Lower leg skin (tissue), 4 donors: Measurements from ENCODE around the gene PPP2R2B. TPM values are rescaled to one million over a fixed set of nuclear protein-coding genes. Genes with fewer than 3 reads are reported as not detected.

ENCODE experiments used
- DNase-seq, 2 donors: peaks; one replicate each; pipeline ENCODE4 v3.0.0-alpha.2; 2019; ENCODE audit warnings: low spot score in 2 of 2
- H3K4me3 ChIP-seq: fragments of 200-600 bp; sonication (generic); 2 replicates; pipeline ENCODE4 v1.5.1; 2017; ENCODE audit warnings: mild to moderate bottlenecking, low read depth; ENCODE audit not compliant: poor library complexity, severe bottlenecking
- CTCF ChIP-seq, 3 donors: fragments of 450-650 bp; IDR thresholded peaks; one replicate each; pipeline ENCODE4 v1.5.1; 2016; ENCODE audit warnings: antibody characterized with exemption in 3 of 3, mild to moderate bottlenecking in 3 of 3, moderate library complexity in 2 of 3
- POLR2A ChIP-seq, 2 donors: fragments of 450-650 bp; IDR thresholded peaks; one replicate each; pipeline ENCODE4 v1.6.1; 2016 to 2017; ENCODE audit warnings: antibody characterized with exemption in 2 of 2, mild to moderate bottlenecking in 1 of 2, moderate library complexity in 1 of 2
- WGBS, 2 donors: methylation state at CpG; one replicate each; pipeline ENCODE4 v1.1.5; 2018; 5-methylcytosine and 5-hydroxymethylcytosine counted together
- intact Hi-C: fragments of 100-400 bp; cut with DNase I; formaldehyde crosslinking; loops from one replicate; pipeline ENCODE4 v1.15.0; 2023; ENCODE audit warnings: low total_unique reads
- total RNA-seq, 4 donors: library from RNA; depleted of rRNA; stranded (reverse); fragments of >200 nt; gene quantifications; one replicate each; pipeline ENCODE4 v1.1.0, GENCODE V29; 2016

Gene PPP2R2B
- total RNA-seq, 4 donors from 2014 or later, result 3.7 to 8.4 (median 4.5) TPM

- intact Hi-C loops, result no loop called here
- H3K4me3 ChIP-seq, result no peak overlapping the region
- TF ChIP-seq CTCF (IDR thresholded peaks at IDR 0.05) (no peak), POLR2A (IDR thresholded peaks at IDR 0.05) (no peak)
- WGBS, 2 donors, result 74 to 84% methylated on average over 2 of the region's 2 CpGs
- DNase-seq, result no peak
Measured at GRCh38 chr5:146818822-146819221, 59.7 kb downstream of the PPP2R2B start.

GRCh38 chr5:146817973-146818372 is 60.6 kb downstream of the PPP2R2B start:
- intact Hi-C loops, result no loop called here
- no peak for DNase-seq
- TF ChIP-seq POLR2A (IDR thresholded peaks at IDR 0.05) (no peak), CTCF (IDR thresholded peaks at IDR 0.05) (no peak)
- H3K4me3 ChIP-seq, result no peak overlapping the region
- WGBS, 2 donors, result 83 to 91% methylated on average over 4 of the region's 4 CpGs

GRCh38 chr5:146816775-146817387 is 61.7 kb downstream of the PPP2R2B start:
- TF ChIP-seq CTCF (IDR thresholded peaks at IDR 0.05) (no peak), POLR2A (IDR thresholded peaks at IDR 0.05) (no peak)
- H3K4me3 ChIP-seq, result no peak overlapping the region
- 38 to 42% methylated on average over 1 of the region's 1 CpG for WGBS, 2 donors
- intact Hi-C loops, result no loop called here
- DNase-seq, result no peak

- H3K4me3 ChIP-seq, result no peak overlapping the region
- TF ChIP-seq CTCF (IDR thresholded peaks at IDR 0.05) (no peak), POLR2A (IDR thresholded peaks at IDR 0.05) (no peak)
- intact Hi-C loops, result no loop called here
- 46 to 48% methylated on average over 3 of the region's 3 CpGs for whole genome bisulfite sequencing, 2 donors
- no peak for DNase-seq
Measured at GRCh38 chr5:146815411-146815810, 63.1 kb downstream of the PPP2R2B start.

GRCh38 chr5:146813346-146814157 is 65.0 kb downstream of the PPP2R2B start:
- intact Hi-C loops, result no loop called here
- TF ChIP-seq CTCF (IDR thresholded peaks at IDR 0.05) (no peak), POLR2A (IDR thresholded peaks at IDR 0.05) (no peak)
- no peak for DNase-seq
- no peak overlapping the region for H3K4me3 ChIP-seq
- 81 to 86% methylated on average over 10 of the region's 10 CpGs for WGBS, 2 donors
